HepG2 (cell line): ENCODE data around the gene TRAF4. TPM values are rescaled to one million over a fixed set of nuclear protein-coding genes. Genes with fewer than 3 reads are reported as not detected.

Experiments used
- ARNT ChIP-seq: fragments of 450-650 bp; IDR thresholded peaks from 2 replicates; pipeline ENCODE4 v1.6.1; 2017
- HBP1 ChIP-seq: IDR thresholded peaks from 2 replicates; pipeline ENCODE4 v1.6.1; 2016; ENCODE audit warnings: low read depth, control low read depth
- NAIF1 ChIP-seq: sonication (generic); formaldehyde crosslinking; IDR thresholded peaks from 2 replicates; pipeline ENCODE4 v1.5.0; 2020; ENCODE audit warnings: mild to moderate bottlenecking, missing genetic modification reagents, borderline replicate concordance
- SKI ChIP-seq: fragments of 450-650 bp; IDR thresholded peaks from one replicate; pipeline ENCODE4 v1.6.1; 2018; ENCODE audit warnings: mild to moderate bottlenecking; ENCODE audit not compliant: partially characterized antibody
- ZNF296 ChIP-seq: sonication (generic); formaldehyde crosslinking; conservative IDR thresholded peaks from 2 replicates; pipeline ENCODE4 v1.5.0; 2020; ENCODE audit warnings: mild to moderate bottlenecking, missing genetic modification reagents
- ZNF512B ChIP-seq: sonication (generic); formaldehyde crosslinking; IDR thresholded peaks from 2 replicates; pipeline ENCODE4 v1.5.1; 2020; ENCODE audit warnings: missing genetic modification reagents, mild to moderate bottlenecking, borderline replicate concordance
- ZNF766 ChIP-seq: sonication (generic); formaldehyde crosslinking; IDR thresholded peaks from 2 replicates; pipeline ENCODE4 v1.5.0; 2020; ENCODE audit warnings: missing genetic modification reagents, borderline replicate concordance
- ZNF773 ChIP-seq: sonication (generic); formaldehyde crosslinking; IDR thresholded peaks from 2 replicates; pipeline ENCODE4 v1.4.0; 2020; ENCODE audit warnings: missing genetic modification reagents, borderline replicate concordance
- polyA plus RNA-seq, 8 experiments: library from polyadenylated mRNA; depleted of rRNA in 3 of 8; stranded (reverse) in 7 of 8; unstranded in 1 of 8; fragments of >200 nt; fragmentation: Illumina TruSeq in 4 of 8; extraction: Trizol in 4 of 8; gene quantifications; 2 replicates each; pipeline versions ENCODE4 v1.2.1 to v1.2.3, GENCODE V29; 2011 to 2016; ENCODE audit warnings: low read depth in 4 of 8, missing spikeins in 1 of 8, mixed read lengths in 1 of 8; ENCODE audit not compliant: insufficient read depth in 1 of 8
- total RNA-seq, 5 experiments: library from RNA; depleted of rRNA; stranded (reverse); fragments of >200 nt; fragmentation: Illumina TruSeq; extraction: Trizol; gene quantifications; 2 replicates each; pipeline ENCODE4 v1.2.3, GENCODE V29; 2016; ENCODE audit warnings: low read depth in 1 of 5
- TF ChIP-seq, protein P1 (sequence below): sonication (generic); formaldehyde crosslinking; IDR thresholded peaks from 2 replicates; pipeline ENCODE4 v1.4.0; 2020; ENCODE audit warnings: mild to moderate bottlenecking, missing genetic modification reagents
- TF ChIP-seq, protein P2 (sequence below): sonication (generic); formaldehyde crosslinking; IDR thresholded peaks from 2 replicates; pipeline ENCODE4 v1.5.0; 2020; ENCODE audit warnings: mild to moderate bottlenecking, missing genetic modification reagents, borderline replicate concordance
- TF ChIP-seq, protein P3 (sequence below): sonication (generic); formaldehyde crosslinking; IDR thresholded peaks from 2 replicates; pipeline ENCODE4 v1.9.0; 2022; ENCODE audit warnings: missing genetic modification reagents, mild to moderate bottlenecking, borderline replicate concordance

Gene TRAF4
- total and polyA plus RNA-seq, 2 of the 13 experiments (the other 11 are each of a cell fraction or from before 2014, with no cell fraction given): 86.0 to 89.9 TPM

GRCh38 chr17:28725166-28725659, 18.6 kb upstream of the TRAF4 start (continued):
- TF ChIP-seq ZNF512B (CRISPR knock-in tag): no peak
- 0 out of 2 replicates have a peak, but pooled peaks have one; percentile 26 for TF ChIP-seq HBP1
- no peak for TF ChIP-seq ZNF296
- TF ChIP-seq ZNF766: 0 out of 2 replicates have a peak, but pooled peaks have one; percentile 17
- TF ChIP-seq, protein P1, sequence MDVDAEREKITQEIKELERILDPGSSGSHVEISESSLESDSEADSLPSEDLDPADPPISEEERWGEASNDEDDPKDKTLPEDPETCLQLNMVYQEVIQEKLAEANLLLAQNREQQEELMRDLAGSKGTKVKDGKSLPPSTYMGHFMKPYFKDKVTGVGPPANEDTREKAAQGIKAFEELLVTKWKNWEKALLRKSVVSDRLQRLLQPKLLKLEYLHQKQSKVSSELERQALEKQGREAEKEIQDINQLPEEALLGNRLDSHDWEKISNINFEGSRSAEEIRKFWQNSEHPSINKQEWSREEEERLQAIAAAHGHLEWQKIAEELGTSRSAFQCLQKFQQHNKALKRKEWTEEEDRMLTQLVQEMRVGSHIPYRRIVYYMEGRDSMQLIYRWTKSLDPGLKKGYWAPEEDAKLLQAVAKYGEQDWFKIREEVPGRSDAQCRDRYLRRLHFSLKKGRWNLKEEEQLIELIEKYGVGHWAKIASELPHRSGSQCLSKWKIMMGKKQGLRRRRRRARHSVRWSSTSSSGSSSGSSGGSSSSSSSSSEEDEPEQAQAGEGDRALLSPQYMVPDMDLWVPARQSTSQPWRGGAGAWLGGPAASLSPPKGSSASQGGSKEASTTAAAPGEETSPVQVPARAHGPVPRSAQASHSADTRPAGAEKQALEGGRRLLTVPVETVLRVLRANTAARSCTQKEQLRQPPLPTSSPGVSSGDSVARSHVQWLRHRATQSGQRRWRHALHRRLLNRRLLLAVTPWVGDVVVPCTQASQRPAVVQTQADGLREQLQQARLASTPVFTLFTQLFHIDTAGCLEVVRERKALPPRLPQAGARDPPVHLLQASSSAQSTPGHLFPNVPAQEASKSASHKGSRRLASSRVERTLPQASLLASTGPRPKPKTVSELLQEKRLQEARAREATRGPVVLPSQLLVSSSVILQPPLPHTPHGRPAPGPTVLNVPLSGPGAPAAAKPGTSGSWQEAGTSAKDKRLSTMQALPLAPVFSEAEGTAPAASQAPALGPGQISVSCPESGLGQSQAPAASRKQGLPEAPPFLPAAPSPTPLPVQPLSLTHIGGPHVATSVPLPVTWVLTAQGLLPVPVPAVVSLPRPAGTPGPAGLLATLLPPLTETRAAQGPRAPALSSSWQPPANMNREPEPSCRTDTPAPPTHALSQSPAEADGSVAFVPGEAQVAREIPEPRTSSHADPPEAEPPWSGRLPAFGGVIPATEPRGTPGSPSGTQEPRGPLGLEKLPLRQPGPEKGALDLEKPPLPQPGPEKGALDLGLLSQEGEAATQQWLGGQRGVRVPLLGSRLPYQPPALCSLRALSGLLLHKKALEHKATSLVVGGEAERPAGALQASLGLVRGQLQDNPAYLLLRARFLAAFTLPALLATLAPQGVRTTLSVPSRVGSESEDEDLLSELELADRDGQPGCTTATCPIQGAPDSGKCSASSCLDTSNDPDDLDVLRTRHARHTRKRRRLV (CRISPR knock-in tag): peak; percentile 45; the same call in 1 of the 2 replicates
- no peak for TF ChIP-seq SKI
- TF ChIP-seq, protein P2, sequence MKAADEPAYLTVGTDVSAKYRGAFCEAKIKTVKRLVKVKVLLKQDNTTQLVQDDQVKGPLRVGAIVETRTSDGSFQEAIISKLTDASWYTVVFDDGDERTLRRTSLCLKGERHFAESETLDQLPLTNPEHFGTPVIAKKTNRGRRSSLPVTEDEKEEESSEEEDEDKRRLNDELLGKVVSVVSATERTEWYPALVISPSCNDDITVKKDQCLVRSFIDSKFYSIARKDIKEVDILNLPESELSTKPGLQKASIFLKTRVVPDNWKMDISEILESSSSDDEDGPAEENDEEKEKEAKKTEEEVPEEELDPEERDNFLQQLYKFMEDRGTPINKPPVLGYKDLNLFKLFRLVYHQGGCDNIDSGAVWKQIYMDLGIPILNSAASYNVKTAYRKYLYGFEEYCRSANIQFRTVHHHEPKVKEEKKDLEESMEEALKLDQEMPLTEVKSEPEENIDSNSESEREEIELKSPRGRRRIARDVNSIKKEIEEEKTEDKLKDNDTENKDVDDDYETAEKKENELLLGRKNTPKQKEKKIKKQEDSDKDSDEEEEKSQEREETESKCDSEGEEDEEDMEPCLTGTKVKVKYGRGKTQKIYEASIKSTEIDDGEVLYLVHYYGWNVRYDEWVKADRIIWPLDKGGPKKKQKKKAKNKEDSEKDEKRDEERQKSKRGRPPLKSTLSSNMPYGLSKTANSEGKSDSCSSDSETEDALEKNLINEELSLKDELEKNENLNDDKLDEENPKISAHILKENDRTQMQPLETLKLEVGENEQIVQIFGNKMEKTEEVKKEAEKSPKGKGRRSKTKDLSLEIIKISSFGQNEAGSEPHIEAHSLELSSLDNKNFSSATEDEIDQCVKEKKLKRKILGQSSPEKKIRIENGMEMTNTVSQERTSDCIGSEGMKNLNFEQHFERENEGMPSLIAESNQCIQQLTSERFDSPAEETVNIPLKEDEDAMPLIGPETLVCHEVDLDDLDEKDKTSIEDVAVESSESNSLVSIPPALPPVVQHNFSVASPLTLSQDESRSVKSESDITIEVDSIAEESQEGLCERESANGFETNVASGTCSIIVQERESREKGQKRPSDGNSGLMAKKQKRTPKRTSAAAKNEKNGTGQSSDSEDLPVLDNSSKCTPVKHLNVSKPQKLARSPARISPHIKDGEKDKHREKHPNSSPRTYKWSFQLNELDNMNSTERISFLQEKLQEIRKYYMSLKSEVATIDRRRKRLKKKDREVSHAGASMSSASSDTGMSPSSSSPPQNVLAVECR: peak; percentile 27; the same call in 1 of the 2 replicates
- TF ChIP-seq NAIF1 (CRISPR knock-in tag): peak; percentile 52; the same call in 1 of the 2 replicates
- TF ChIP-seq, protein P3, sequence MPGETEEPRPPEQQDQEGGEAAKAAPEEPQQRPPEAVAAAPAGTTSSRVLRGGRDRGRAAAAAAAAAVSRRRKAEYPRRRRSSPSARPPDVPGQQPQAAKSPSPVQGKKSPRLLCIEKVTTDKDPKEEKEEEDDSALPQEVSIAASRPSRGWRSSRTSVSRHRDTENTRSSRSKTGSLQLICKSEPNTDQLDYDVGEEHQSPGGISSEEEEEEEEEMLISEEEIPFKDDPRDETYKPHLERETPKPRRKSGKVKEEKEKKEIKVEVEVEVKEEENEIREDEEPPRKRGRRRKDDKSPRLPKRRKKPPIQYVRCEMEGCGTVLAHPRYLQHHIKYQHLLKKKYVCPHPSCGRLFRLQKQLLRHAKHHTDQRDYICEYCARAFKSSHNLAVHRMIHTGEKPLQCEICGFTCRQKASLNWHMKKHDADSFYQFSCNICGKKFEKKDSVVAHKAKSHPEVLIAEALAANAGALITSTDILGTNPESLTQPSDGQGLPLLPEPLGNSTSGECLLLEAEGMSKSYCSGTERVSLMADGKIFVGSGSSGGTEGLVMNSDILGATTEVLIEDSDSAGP (CRISPR knock-in tag): no peak; the same call in 1 of the 2 replicates
- TF ChIP-seq ZNF773: 0 out of 2 replicates have a peak, but pooled peaks have one; percentile 62
- TF ChIP-seq ARNT: no peak
